Measurements from ENCODE around the gene DCAF7. TPM values are rescaled to one million over a fixed set of nuclear protein-coding genes. Genes with fewer than 3 reads are reported as not detected.

Gene DCAF7
- total RNA-seq, 1 experiment from 2014 or later, result 58.9 TPM

GRCh38 chr17:63588797-63589196, 38.5 kb downstream of the DCAF7 start:
- no TSS peak for BruUV-seq (replicated peaks)
- no peak for DNase-seq
- intact Hi-C loops (cut with micrococcal nuclease; ENCODE audit: unreplicated experiment), result no loop called here
- Mint-ChIP-seq H3K36me3 (ENCODE audit: insufficient read depth, unreplicated experiment) (peaks cover 15% of the 10 kb centered on the region), H3K9me3 (ENCODE audit: low read depth, unreplicated experiment) (no peaks in the 10 kb centered on the region), H3K27ac (ENCODE audit: unreplicated experiment) (no peak overlapping the region), H3K4me3 (ENCODE audit: low read depth, unreplicated experiment) (no peak overlapping the region), H3K4me1 (ENCODE audit: low read depth, unreplicated experiment) (no peaks in the 10 kb centered on the region), H3K27me3 (ENCODE audit: unreplicated experiment) (no peaks in the 10 kb centered on the region)
- CTCF ChIA-PET, result no interaction called here
- no peak for TF ChIP-seq CTCF (IDR thresholded peaks at IDR 0.05; ENCODE audit: unreplicated experiment)

GRCh38 chr17:63589646-63590045, 39.4 kb downstream of the DCAF7 start:
- no peaks in the 10 kb centered on the region for H3K9me3 Mint-ChIP-seq (ENCODE audit: low read depth, unreplicated experiment)
- no peak for DNase-seq
- CTCF ChIA-PET, result no interaction called here

GRCh38 chr17:63592797-63593196, 42.5 kb downstream of the DCAF7 start:
- no peaks in the 10 kb centered on the region for H3K27me3 Mint-ChIP-seq (ENCODE audit: unreplicated experiment)
- H3K4me1 Mint-ChIP-seq (ENCODE audit: low read depth, unreplicated experiment), result no peaks in the 10 kb centered on the region
- H3K9me3 Mint-ChIP-seq (ENCODE audit: low read depth, unreplicated experiment), result no peaks in the 10 kb centered on the region
- CTCF ChIA-PET, result interaction anchor here (0.6 kb wide), 1 partner anchor 397 kb away, joined by 3 read pairs; no protein-coding TSS in a partner anchor
- intact Hi-C loops (cut with micrococcal nuclease; ENCODE audit: unreplicated experiment), result no loop called here
- H3K4me3 Mint-ChIP-seq (ENCODE audit: low read depth, unreplicated experiment), result no peak overlapping the region
- no TSS peak for BruUV-seq (replicated peaks)
- no peak for TF ChIP-seq CTCF (IDR thresholded peaks at IDR 0.05; ENCODE audit: unreplicated experiment)
- no peak overlapping the region for H3K27ac Mint-ChIP-seq (ENCODE audit: unreplicated experiment)
- DNase-seq, result no peak
- peaks cover 11% of the 10 kb centered on the region for H3K36me3 Mint-ChIP-seq (ENCODE audit: insufficient read depth, unreplicated experiment)

More at GRCh38 chr17:63589646-63590045, 39.4 kb downstream of the DCAF7 start:
- no peak for TF ChIP-seq CTCF (IDR thresholded peaks at IDR 0.05; ENCODE audit: unreplicated experiment)
- no peaks in the 10 kb centered on the region for H3K27me3 Mint-ChIP-seq (ENCODE audit: unreplicated experiment)
- H3K4me1 Mint-ChIP-seq (ENCODE audit: low read depth, unreplicated experiment), result no peaks in the 10 kb centered on the region
- H3K36me3 Mint-ChIP-seq (ENCODE audit: insufficient read depth, unreplicated experiment), result peaks cover 15% of the 10 kb centered on the region
- no peak overlapping the region for H3K4me3 Mint-ChIP-seq (ENCODE audit: low read depth, unreplicated experiment)
- H3K27ac Mint-ChIP-seq (ENCODE audit: unreplicated experiment), result no peak overlapping the region
- no TSS peak for BruUV-seq (replicated peaks)
- intact Hi-C loops (cut with micrococcal nuclease; ENCODE audit: unreplicated experiment), result no loop called here

GRCh38 chr17:63595132-63595531, 44.9 kb downstream of the DCAF7 start:
- TF ChIP-seq CTCF (IDR thresholded peaks at IDR 0.05; ENCODE audit: unreplicated experiment), result no peak
- Mint-ChIP-seq H3K9me3 (ENCODE audit: low read depth, unreplicated experiment) (no peaks in the 10 kb centered on the region), H3K4me3 (ENCODE audit: low read depth, unreplicated experiment) (no peak overlapping the region), H3K36me3 (ENCODE audit: insufficient read depth, unreplicated experiment) (no peaks in the 10 kb centered on the region), H3K27me3 (ENCODE audit: unreplicated experiment) (no peaks in the 10 kb centered on the region), H3K4me1 (ENCODE audit: low read depth, unreplicated experiment) (peaks cover 4% of the 10 kb centered on the region), H3K27ac (ENCODE audit: unreplicated experiment) (no peak overlapping the region)
- CTCF ChIA-PET, result interaction anchor here (0.7 kb wide), 1 partner anchor 10 kb away, joined by 4 read pairs; no protein-coding TSS in a partner anchor
- intact Hi-C loops (cut with micrococcal nuclease; ENCODE audit: unreplicated experiment), result no loop called here
- no peak for DNase-seq
- no TSS peak for BruUV-seq (replicated peaks)
